ENCODE data around the gene THEMIS. TPM values are rescaled to one million over a fixed set of nuclear protein-coding genes. Genes with fewer than 3 reads are reported as not detected.

The THEMIS gene
- total RNA-seq, 4 donors from 2014 or later: 0.79 to 5.7 (median 1.2) TPM

GRCh38 chr6:127857051-127857637 is 43.7 kb downstream of the THEMIS start:
- no peak for TF ChIP-seq POLR2A (IDR thresholded peaks at IDR 0.05)
- TF ChIP-seq, protein P1, sequence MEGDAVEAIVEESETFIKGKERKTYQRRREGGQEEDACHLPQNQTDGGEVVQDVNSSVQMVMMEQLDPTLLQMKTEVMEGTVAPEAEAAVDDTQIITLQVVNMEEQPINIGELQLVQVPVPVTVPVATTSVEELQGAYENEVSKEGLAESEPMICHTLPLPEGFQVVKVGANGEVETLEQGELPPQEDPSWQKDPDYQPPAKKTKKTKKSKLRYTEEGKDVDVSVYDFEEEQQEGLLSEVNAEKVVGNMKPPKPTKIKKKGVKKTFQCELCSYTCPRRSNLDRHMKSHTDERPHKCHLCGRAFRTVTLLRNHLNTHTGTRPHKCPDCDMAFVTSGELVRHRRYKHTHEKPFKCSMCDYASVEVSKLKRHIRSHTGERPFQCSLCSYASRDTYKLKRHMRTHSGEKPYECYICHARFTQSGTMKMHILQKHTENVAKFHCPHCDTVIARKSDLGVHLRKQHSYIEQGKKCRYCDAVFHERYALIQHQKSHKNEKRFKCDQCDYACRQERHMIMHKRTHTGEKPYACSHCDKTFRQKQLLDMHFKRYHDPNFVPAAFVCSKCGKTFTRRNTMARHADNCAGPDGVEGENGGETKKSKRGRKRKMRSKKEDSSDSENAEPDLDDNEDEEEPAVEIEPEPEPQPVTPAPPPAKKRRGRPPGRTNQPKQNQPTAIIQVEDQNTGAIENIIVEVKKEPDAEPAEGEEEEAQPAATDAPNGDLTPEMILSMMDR (IDR thresholded peaks at IDR 0.05): no peak
- WGBS, 2 donors: 60 to 94% methylated on average over 1 of the region's 1 CpG
- Histone ChIP-seq H3K4me1 (no peaks in the 10 kb centered on the region), H3K27me3 (no peaks in the 10 kb centered on the region), H3K36me3 (no peaks in the 10 kb centered on the region), H3K9me3 (no peaks in the 10 kb centered on the region), H3K27ac (no peak overlapping the region), H3K4me3 (no peak overlapping the region)
- DNase-seq: no peak
- intact Hi-C loops (cut with DNase I): no loop called here

- intact Hi-C loops (cut with DNase I): no loop called here
- TF ChIP-seq POLR2A (IDR thresholded peaks at IDR 0.05): no peak
- TF ChIP-seq, protein P1 (IDR thresholded peaks at IDR 0.05): peak in 2 of 6 experiments; percentile 29 to 51
- Histone ChIP-seq H3K36me3 (no peaks in the 10 kb centered on the region), H3K4me3 (no peak overlapping the region), H3K27ac (no peak overlapping the region), H3K27me3 (no peaks in the 10 kb centered on the region), H3K4me1 (no peaks in the 10 kb centered on the region), H3K9me3 (no peaks in the 10 kb centered on the region)
- DNase-seq: no peak
- WGBS, 2 donors: 37 to 38% methylated on average over 4 of the region's 4 CpGs
These were observed 45.2 kb downstream of the THEMIS start for GRCh38 chr6:127855542-127856159.

GRCh38 chr6:127854009-127854408 is 46.8 kb downstream of the THEMIS start:
- H3K9me3 ChIP-seq: no peaks in the 10 kb centered on the region
- intact Hi-C loops (cut with DNase I): no loop called here
- DNase-seq: no peak
- H3K4me1 ChIP-seq: no peaks in the 10 kb centered on the region
- 83 to 92% methylated on average over 1 of the region's 1 CpG for WGBS, 2 donors
- TF ChIP-seq POLR2A (IDR thresholded peaks at IDR 0.05): no peak
- TF ChIP-seq, protein P1 (IDR thresholded peaks at IDR 0.05): peak in 1 of 6 experiments; percentile 14
- no peaks in the 10 kb centered on the region for H3K36me3 ChIP-seq
- no peak overlapping the region for H3K27ac ChIP-seq
- H3K27me3 ChIP-seq: no peaks in the 10 kb centered on the region
- H3K4me3 ChIP-seq: no peak overlapping the region

- H3K9me3 ChIP-seq: no peaks in the 10 kb centered on the region
- H3K36me3 ChIP-seq: no peaks in the 10 kb centered on the region
- no peak overlapping the region for H3K27ac ChIP-seq
- H3K27me3 ChIP-seq: no peaks in the 10 kb centered on the region
- H3K4me3 ChIP-seq: no peak overlapping the region
- intact Hi-C loops (cut with DNase I): no loop called here
- WGBS, 2 donors: 41 to 57% methylated on average over 1 of the region's 1 CpG
- TF ChIP-seq POLR2A (IDR thresholded peaks at IDR 0.05): no peak
- TF ChIP-seq, protein P1 (IDR thresholded peaks at IDR 0.05): no peak
- H3K4me1 ChIP-seq: no peaks in the 10 kb centered on the region
- no peak for DNase-seq
These were observed 49.7 kb downstream of the THEMIS start for GRCh38 chr6:127851197-127851596.

GRCh38 chr6:127845242-127845641 is 55.6 kb downstream of the THEMIS start:
- no peak for DNase-seq
- H3K36me3 ChIP-seq: no peaks in the 10 kb centered on the region
- intact Hi-C loops (cut with DNase I): no loop called here
- 76 to 84% methylated on average over 3 of the region's 3 CpGs for WGBS, 2 donors
- no peaks in the 10 kb centered on the region for H3K27me3 ChIP-seq
- TF ChIP-seq, protein P1 (IDR thresholded peaks at IDR 0.05): no peak
- no peak for TF ChIP-seq POLR2A (IDR thresholded peaks at IDR 0.05)
- no peak overlapping the region for H3K4me3 ChIP-seq
- no peaks in the 10 kb centered on the region for H3K4me1 ChIP-seq
- H3K9me3 ChIP-seq: no peaks in the 10 kb centered on the region
- no peak overlapping the region for H3K27ac ChIP-seq

Data from esophagus squamous epithelium (tissue), 5 donors.